Uterus (tissue), 2 donors: ENCODE data around the gene SOX4.

ENCODE experiments used
- POLR2A ChIP-seq, 2 donors: fragments of 450-650 bp; IDR thresholded peaks; one replicate each; pipeline ENCODE4 v1.6.1; 2016; ENCODE audit warnings: antibody characterized with exemption in 2 of 2, mild to moderate bottlenecking in 1 of 2, moderate library complexity in 1 of 2
- TF ChIP-seq, protein P1 (sequence below), 4 experiments: fragments of 200-600 bp in 2 of 4; fragments of 450-650 bp in 2 of 4; sonication (generic) in 2 of 4; IDR thresholded peaks; one replicate each; pipeline ENCODE4 v1.5.1; 2016 to 2019; ENCODE audit warnings: antibody characterized with exemption in 4 of 4, mild to moderate bottlenecking in 2 of 4, moderate library complexity in 1 of 4

DNA sequence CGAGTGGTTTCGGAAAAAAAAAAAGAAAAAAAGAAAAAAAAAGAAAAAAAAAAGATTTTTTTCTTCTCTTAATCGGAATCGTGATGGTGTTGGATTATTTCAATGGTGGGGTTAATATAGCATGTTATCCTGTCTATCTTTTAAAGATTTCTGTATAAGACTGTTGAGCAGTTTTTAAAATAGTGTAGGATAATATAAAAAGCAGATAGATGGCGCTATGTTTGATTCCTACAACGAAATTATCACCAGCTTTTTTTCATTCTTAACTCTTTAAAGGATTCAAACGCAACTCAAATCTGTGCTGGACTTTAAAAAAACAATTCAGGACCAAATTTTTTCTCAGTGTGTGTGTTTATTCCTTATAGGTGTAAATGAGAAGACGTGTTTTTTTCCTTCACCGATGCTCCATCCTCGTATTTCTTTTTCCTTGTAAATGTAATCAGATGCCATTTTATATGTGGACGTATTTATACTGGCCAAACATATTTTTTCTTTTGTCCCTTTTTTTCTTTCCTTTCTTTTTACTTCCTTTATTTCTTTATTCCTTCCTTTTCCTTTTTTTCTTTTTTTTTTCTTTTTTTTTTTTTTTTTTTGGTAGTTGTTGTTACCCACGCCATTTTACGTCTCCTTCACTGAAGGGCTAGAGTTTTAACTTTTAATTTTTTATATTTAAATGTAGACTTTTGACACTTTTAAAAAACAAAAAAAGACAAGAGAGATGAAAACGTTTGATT is 3.6 kb downstream of the SOX4 start:
- TF ChIP-seq POLR2A (IDR thresholded peaks at IDR 0.05), result no peak
- TF ChIP-seq, protein P1, sequence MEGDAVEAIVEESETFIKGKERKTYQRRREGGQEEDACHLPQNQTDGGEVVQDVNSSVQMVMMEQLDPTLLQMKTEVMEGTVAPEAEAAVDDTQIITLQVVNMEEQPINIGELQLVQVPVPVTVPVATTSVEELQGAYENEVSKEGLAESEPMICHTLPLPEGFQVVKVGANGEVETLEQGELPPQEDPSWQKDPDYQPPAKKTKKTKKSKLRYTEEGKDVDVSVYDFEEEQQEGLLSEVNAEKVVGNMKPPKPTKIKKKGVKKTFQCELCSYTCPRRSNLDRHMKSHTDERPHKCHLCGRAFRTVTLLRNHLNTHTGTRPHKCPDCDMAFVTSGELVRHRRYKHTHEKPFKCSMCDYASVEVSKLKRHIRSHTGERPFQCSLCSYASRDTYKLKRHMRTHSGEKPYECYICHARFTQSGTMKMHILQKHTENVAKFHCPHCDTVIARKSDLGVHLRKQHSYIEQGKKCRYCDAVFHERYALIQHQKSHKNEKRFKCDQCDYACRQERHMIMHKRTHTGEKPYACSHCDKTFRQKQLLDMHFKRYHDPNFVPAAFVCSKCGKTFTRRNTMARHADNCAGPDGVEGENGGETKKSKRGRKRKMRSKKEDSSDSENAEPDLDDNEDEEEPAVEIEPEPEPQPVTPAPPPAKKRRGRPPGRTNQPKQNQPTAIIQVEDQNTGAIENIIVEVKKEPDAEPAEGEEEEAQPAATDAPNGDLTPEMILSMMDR (IDR thresholded peaks at IDR 0.05), result peak; percentile 40 to 69 (median 62)
